ENCODE results near the gene SBNO2.
A peak's percentile ranks its signal among the peaks of the same experiment; 100 is the strongest.
"Not testable (repeated sequence)": the region's sequence is repeated elsewhere in the genome, so short reads cannot be mapped to it uniquely, and the experiment has no call there.

SBNO2 gene

DNA sequence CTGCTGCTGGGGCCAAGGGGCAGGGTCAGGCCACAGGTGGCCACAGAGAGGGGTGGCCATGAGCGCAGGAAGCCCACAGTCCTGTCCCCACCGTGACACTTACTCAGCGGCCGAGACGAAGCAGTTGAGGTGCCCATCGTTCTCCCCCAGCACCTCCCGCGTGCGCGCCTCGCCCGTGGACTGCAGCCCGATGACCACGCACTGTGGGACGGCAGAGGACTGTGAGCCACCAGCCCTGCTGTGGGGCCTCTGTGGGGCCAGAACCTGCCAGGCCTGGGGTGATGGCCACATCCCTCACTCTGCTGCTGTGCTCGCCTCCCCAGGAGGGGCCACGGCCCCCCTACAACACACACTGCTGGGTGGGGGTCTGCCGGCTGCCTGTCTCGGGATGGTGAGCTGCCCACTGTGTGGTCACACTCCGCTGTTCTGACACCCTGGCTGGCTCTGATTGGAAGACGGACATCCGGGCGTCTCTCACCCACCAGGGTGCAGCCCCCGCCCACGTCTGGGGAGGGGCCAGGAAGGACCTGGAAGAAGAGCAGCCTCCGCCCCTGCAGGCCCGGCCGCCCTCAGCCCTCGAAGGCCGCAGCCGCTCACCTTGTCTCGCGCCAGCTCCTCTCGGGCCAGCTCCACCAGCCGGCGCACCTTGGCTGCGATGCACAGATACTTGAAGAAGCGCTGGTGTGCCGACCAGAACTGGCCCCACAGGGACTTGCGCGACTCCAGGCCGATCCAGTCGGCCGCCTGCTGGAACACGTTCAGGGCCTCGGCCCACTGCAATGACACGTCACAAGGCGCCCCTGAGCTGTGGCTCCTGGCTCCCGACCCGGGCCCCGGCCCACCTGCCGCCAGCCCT, 57.1 kb downstream of the SBNO2 start:
- DNase-seq, result no peak

DNA sequence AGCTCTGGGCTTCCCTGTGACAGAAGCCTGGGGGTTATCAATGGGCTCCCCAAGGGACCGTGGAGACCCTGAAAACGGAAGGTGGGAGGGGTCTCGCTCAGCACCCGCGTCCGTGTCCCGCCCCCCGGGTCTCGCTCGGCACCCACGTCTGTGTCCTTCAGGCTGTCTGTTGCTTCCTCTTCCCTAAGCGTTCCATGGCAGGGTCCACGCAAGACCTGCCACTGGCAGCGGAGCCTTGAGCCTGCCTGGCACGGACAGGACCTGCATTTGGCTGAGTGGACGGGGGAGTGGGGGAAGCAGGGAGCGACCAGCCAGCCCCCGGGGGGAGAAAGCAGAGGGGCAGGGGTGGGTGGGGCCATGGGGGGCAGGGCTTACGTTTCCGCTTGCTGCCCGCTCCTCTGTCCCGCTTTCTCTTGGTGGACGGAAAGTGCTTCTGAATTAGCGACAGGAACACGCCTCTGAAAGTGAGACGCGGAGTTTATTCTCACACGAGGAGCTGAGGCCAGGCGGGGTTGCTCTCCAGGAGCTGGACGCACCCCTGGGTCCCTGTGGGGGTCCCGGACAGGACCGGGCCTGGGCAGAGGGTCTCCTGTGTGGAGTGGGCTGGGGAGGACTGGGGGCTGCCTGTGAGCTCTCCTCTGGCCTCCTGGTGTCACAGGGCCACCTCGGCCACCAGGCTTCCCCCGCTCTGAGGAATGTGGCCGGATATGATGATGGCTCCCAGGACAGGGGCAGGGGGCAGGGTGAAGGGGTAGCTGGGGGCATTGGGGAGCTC, 58.2 kb downstream of the SBNO2 start:
- no peak for DNase-seq

DNA sequence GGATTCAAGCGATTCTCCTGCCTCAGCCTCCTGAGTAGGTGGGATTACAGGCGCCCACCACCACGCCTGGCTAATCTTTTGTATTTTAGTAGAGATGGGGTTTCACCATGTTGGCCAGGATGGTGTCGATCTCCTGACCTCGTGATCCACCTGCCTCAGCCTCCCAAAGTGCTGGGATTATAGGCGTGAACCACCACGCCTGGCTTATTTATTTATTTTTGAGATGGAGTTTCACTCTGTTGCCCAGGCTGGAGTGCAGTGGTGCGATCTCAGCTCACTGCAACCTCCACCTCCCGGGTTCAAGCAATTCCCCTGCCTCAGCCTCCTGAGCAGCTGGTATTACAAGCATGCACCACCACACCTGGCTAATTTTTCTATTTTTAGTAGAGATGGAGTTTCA, 59.3 kb downstream of the SBNO2 start:
- not testable (repeated sequence) for DNase-seq

DNA sequence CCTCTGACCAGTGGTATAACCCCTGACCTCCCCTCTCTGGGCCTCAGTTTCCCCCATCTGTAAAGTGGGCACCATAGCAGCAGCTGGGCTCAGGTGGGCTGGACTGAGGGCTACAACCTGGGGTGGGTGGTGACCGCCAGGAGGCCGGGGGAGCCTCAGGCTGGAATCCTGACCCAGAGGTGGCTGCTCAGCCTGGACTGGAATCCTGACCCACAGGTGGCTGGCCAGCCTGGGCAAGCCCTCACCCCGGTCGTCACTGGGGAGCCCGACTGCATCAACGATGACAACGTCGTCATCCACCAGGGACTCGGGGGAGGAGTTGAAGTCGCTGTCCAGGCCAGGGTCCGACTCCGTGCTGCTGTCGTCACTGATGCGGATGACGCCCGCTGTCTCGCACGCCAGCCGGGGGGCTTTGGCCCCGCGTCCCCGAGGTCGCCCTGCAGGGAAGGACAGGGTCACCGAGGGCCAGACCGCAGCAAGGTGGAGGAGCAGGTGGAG, 60.0 kb downstream of the SBNO2 start:
- DNase-seq, result no peak

DNA sequence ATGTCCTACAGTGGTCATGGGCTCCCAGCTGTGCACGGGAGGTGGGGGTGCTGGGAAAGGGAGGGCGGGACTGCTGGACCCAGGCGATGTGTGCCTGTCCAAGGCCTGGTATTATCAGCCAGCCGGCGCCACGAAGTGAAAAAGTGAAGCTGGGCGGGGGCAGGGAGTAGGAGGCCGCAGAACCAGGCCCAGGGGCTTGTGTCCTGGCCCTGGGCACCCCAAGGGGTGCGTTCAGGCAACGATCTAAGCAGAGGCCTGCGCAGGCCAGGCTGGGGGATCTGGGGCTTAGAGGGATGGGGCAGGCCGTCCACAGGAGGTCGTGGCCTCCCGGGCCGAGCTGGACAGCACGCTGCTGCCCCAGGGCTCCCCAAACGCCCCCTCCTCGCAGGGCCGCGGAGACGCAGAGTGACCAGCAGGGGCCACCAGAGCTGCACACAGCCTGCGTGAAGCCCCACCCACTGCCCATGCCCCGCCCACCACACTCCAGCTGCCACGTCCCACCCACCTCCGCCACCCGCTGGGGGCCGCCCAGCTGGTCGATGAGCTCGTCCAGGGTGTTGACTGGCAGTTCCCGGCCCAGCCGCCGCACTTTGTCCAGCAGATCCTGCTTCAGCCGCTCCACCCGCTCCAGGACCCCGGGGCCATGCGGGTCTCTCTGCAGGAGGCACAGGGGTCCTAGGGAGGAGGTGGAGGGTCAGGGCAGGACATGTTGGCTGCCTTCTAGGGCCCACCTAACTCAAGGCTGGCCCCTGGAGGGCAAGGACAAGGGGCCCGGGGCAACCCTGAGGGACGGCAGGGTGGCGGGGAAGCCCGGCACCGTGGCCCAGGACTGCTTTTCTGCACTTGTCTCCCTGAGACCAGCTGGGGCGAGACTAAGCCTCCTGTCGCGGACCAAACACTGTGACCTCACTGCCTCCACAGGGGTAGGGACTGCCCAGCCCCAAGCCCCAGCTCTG, 60.8 kb downstream of the SBNO2 start:
- peak; percentile 86 for DNase-seq

DNA sequence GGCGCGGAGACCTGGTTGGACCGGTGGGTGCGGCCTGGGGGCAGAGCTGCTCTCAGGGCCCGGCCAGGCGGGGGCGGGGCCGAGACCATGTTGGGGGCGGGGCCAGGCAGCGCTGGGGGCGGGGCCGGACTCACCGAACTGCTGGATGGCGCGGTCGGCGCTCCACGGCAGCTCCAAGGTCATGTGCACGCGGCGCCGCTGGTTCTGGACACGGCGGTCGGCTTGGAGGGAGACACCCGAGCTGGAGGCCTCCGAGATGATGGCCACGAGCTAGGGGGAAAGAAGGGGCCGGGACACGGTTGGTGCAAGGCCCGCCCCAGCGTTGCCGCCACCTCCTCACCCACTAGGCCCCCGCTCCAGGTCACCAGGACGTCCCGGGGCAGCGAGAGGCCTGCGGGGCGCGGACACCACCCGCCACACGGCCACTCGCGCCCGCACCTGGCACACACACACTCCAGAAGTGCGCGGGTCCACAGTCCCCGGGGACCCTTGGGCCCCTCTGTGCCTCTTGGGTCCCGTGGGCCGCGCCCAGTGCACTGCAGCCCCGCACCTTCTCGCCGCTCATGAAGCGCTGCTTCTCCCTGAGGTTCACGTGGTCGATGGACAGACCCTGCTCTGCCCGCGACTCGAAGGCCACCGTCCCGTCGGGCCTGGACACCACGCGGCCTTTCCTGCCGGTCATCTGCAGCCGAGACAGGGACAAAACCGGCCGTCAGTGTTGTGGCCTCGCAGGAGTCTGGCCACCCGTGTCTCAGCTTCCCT, 61.6 kb downstream of the SBNO2 start:
- no peak for DNase-seq

DNA sequence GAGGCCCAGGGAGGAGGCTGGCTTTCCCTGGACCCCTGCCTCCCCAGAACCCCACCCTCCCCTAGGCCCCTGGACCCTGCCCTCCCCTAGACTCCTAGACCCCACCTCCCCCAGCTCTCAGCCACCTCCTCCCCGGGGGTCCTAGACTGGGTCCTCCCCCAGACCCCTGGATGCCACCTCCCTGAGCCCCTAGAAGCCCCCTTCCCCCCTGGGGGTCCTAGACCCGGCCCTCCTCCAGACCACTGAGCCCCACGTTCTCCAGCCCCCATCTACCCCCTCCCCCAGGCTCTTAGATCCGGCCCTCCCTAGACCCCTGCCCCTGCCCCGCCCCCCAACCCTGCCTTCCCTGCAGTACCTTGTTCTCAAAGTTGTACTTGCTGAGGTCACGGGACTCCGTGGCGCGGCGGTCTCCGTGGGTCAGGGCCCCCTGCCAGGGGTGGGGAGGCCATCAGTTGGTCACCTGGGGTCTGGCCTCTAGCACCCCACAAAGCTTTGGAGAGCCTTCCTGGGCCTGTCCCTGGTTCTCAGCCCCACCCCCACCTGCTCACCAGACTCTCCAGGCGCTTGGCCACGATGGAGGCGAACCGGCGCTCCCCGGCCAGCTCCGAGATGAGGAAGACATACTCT, 62.3 kb downstream of the SBNO2 start:
- DNase-seq, result no peak

DNA sequence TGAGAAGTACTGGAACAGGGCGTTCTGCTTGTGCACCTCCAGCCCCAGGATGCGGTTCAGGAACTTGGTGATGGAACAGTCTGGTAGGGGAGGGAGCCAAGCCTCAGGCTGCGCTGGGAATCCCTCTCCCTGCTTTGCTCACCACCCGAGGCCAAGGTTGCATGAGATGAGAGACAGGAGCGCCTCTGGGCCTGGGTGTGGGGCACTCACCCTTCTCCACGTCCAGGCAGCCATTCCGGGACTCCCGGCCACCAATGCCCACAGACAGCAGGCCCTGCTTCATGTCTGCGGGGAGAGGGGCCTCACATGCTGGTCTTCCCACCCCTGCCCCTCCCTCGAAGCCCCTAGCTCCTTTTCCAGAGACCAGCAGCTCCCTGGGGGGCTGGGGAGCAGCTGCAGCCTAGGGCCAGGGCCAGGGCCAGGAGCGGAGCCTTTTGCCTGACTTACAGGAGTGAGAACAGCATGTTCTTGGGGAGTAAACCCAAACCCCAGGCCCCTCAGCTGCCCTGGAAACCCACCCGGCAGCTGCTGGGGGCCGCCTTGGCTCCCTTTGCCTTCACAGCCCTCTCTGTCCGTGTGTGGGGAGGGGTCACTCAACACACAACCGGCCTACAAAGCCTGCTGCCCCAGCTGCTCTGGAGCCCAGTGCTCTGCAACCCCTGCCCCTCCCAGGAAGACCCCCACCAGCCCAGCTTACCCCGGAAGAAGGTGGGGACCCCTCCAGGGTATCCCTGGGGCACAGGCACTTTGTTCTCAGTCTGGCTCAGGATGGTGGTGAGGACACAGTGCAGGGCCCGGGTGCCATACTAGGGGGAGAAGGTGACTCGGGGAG, 63.0 kb downstream of the SBNO2 start:
- no peak for DNase-seq

DNA sequence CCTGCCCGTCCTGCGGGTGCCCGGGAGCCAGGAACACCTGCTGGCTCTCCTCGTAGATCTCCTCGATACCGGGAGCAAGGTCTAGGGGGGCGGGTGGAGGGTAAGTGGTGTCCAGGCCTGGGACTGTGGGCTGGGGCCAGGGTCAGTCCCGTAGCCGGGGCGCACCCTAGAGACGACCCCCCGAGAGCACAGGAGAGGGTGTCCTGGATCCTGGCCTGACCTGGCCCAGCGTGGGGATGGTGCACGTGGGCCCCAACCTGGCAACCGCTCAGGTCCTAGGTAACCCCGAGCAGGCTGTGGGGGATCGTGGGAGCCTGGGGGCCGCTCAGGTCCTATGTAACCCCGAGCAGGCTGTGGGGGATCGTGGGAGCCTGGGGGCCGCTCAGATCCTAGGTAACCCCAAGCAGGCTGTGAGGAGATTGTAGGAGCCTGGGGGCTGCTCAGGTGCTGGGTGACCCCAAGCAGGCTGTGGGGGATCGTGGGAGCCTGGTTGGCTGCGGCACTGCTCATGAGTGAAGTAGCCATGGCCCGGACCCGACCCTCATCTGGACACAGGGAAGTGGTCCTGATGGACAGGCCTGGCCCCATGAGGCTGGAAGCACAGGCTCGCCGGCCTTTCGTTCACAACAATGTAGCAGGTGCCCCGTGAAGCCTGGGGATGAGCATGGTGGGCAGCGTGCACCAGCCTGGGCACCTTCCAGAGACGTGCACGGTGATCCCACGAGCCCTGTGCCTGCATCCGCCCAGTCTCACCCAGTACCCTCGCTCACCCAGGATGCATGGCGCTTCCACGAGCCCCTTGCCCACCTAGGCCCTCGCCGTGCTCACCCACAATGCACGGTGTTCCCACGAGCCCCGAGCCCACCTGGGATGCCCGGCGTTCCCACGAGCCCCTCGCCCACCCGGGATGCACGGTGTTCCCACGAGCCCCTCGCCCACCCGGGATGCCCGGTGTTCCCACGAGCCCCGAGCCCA, 64.1 kb downstream of the SBNO2 start:
- no peak for DNase-seq

DNA sequence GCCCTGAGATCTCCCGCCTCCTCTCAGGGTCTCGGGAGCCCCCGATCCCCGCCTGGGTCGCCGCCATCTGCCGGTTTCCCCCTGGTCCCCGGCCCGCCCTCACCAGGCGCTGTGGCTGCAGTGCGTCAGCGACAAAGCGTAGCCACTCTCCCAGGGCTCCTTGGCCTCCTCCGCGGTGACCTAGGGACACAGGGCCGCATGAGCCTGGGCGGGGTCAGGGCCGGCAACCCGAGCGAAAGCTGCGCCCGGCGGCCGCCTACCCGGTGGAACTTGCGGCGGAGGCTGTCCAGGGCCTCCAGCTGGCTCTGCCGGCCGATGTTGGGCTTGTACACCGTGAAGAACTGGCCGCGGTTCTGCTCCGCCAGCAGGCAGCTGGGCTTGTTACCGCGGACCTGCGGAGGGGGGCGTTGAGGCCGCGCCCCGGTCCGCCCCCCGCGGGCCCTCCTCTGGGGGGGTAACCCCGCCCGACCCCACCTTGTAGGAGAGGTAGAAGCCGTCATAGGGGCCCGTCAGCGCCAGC, 65.0 kb downstream of the SBNO2 start:
- no peak for DNase-seq

DNA sequence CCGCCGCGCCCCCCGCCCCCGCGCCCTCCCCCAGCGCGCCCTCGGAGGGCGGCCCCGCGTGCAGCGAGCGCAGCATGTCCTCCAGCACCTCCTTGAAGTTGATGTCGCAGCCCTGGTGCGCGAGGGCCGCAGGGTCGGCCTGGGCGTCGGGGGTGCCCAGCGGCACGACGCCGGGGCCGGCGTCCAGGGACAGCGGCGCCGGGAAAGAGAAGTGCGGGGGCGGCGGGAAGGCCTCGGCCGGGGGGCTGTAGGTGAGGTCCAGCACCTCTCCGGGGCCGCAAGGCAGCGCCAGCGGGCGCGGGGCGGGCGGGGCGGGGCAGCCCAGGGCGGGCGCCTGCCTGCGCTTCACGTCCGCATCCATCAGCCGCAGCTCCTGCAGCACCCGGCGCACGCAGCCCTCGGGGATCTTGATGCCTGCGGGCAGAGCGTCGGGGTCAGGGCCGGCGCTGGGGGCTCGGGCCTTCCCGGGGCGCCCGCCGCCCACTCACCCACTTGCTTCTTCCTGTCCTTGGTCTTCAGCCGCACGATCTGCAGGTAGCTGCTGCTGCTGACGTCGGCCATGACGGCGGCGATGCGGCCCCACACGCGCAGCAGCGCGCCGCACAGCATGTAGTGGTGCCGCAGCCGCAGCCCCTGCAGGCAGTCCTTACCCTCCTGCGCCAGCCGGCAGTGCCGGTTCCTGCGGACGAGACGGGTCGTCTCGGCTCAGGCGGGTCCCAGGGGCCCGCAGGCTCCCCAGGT, 65.6 kb downstream of the SBNO2 start:
- no peak for DNase-seq

DNA sequence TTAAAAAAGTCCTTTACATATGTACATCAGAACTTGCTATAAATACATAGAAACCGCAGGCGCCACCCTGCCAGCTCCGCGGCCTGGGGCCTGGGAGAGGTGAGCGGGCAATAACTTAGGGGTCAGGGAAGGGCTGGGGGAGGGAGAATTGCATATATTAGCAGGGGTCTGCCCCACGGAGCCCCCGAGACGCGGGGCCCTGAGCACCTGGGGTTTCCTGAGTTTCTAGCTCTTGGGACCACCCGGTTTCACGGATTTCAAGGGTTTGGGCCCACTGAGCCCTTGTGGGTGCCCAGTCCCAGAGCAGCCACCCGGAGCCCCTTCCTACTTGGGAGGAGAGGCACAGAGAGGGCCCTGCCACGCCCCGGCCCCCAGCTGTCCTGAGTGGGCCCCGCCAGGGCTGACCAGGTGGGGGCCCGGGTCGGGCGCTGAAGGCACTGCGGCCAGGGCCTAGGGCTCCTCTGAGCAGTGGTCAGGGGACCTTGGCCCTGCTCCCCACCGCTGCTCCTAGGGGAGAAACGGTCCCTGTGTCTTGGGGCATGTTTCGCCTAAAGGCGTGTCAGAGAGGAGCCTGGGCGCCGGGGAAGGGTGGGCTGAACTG, 66.3 kb downstream of the SBNO2 start:
- no peak for DNase-seq

DNA sequence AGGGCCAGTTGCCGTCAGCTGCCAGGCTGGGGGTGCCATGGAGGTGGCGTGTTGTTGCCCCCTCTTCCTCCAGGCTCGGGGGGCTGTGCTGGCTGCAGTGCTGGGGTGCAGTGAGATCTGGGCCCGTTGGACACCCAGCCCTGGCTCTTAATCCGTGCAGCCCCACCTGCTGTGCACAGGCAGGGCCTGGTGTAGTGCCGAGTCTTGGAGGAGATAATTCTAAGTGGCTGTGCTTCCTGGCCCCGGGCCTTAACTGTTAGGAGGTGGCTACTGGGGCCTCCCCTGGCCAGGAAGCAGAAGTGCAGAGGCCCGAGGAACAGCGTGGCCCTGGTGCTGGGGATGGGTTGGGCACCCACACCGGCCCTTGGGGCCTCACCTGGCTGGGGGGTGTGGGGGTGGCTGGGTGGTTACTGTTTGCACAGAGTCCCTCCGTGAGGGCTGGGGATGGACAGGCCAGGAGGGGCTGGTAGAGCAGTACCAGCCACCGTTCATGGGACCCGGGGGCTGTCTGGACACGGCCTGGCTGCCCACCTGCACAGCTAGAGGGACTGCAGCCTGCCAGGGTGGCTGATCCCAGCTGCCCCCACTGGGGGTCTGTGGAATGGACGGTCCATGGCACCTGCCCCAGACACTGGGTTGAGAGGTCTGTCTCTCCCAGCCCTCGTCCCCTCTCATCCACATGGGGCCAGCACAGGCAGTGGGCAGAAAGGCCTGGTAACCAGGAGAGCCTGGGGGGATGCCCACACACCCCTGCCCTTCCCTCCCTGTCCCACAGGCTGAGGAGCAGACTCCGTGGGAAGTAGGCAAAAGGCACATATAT, 67.0 kb downstream of the SBNO2 start:
- no peak for DNase-seq

DNA sequence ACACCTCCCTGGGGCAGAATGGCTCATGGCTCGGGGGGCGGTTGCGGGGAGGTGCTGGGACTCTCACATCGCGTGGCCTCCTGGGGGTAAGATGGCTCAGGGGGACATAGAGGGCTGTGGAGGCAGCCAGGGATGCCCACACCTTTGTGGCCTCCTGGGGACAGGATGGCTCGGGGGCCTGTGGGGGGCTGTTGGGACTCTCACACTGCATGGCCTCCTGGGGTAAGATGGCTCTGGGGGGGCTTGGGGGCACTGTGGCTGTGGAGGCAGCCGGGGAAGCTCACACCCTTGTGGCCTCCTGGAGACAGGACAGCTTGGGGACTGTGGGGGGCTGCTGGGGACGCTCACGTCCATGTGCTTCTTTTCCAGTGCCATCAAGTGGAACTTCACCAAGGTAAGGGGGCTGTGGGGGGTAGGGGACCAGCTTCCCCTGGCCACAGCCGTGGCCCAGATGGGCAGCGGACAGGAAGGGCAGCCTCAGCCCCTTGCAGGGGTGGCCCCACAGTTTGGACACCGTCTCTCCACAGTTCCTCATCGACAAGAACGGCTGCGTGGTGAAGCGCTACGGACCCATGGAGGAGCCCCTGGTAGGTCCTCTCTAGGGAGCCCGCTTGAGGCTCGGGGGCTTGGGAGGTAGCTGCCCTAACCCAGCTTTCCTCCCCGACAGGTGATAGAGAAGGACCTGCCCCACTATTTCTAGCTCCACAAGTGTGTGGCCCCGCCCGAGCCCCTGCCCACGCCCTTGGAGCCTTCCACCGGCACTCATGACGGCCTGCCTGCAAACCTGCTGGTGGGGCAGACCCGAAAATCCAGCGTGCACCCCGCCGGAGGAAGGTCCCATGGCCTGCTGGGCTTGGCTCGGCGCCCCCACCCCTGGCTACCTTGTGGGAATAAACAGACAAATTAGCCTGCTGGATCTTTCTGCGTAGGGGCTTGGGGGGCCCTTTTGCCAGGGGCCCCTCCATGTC, 67.9 kb downstream of the SBNO2 start:
- DNase-seq, result no peak

DNA sequence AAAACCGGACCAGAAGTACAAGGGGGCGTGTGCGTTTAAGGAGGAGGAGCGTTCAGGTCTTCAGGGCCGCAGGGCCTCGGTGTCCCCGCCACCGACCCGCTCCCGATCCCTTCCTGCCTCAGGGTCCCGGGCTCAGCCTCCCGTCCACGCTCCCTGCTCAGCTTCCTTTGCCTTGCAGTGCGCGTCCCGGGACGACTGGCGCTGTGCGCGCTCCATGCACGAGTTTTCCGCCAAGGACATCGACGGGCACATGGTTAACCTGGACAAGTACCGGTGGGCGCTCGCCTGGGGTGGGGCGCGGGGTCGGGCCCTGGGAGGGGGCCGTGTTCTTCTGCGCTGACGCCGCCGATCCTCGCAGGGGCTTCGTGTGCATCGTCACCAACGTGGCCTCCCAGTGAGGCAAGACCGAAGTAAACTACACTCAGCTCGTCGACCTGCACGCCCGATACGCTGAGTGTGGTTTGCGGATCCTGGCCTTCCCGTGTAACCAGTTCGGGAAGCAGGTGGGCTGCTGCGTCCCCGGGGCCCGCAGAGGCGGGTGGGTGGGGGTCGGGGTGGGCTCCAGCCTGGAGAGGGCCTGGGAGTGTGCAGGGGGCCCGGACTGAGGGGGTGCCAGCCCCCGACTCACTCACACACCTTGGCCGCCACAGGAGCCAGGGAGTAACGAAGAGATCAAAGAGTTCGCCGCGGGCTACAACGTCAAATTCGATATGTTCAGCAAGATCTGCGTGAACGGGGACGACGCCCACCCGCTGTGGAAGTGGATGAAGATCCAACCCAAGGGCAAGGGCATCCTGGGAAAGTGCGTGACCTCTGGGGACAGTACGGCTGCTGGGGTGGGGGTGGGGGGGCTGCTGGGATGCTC, 68.8 kb downstream of the SBNO2 start:
- DNase-seq, result no peak
